ENCODE results near the gene ITGA7.

Gene ITGA7

GRCh38 chr12:55707841-55708694 is at the start of gene ITGA7:
Gene ITGA7, minus strand, starts transcription at chr12:55707904. Its CDS starts 222 bp downstream, at chr12:55707682.
- DNase-seq = peak; percentile 42

GRCh38 chr12:55755246-55755645 is 47.5 kb upstream of the ITGA7 start:
- no peak for DNase-seq

GRCh38 chr12:55748230-55748993 is 40.7 kb upstream of the ITGA7 start:
- no peak for DNase-seq

- DNase-seq = no peak
Measured at GRCh38 chr12:55746913-55747231, 39.2 kb upstream of the ITGA7 start.

GRCh38 chr12:55746174-55746912 is 38.6 kb upstream of the ITGA7 start:
- DNase-seq = no peak

GRCh38 chr12:55745361-55746173 is 37.9 kb upstream of the ITGA7 start:
- DNase-seq = no peak

GRCh38 chr12:55744340-55745030 is 36.8 kb upstream of the ITGA7 start:
- no peak for DNase-seq

- DNase-seq = peak; percentile 43
Measured at GRCh38 chr12:55743406-55744339, 36.0 kb upstream of the ITGA7 start.

GRCh38 chr12:55742719-55743405 is 35.2 kb upstream of the ITGA7 start, which contains the start of gene GDF11:
Gene GDF11, plus strand, starts transcription at chr12:55743122. Its CDS starts 195 bp downstream, at chr12:55743317.
- DNase-seq = peak; percentile 66

GRCh38 chr12:55741931-55742680 is 34.4 kb upstream of the ITGA7 start:
- DNase-seq = no peak

- no peak for DNase-seq
Measured at GRCh38 chr12:55739025-55739378, 31.3 kb upstream of the ITGA7 start.

- peak; percentile 78 for DNase-seq
Measured at GRCh38 chr12:55738123-55739024, 30.7 kb upstream of the ITGA7 start.

- DNase-seq = no peak
Measured at GRCh38 chr12:55737581-55738122, 29.9 kb upstream of the ITGA7 start.

- peak; percentile 54 for DNase-seq
Measured at GRCh38 chr12:55736780-55737580, 29.3 kb upstream of the ITGA7 start.

GRCh38 chr12:55736076-55736475 is 28.4 kb upstream of the ITGA7 start:
- DNase-seq = no peak

GRCh38 chr12:55734595-55734994 is 26.9 kb upstream of the ITGA7 start:
- DNase-seq = no peak

- DNase-seq = no peak
Measured at GRCh38 chr12:55733858-55734257, 26.2 kb upstream of the ITGA7 start.

Measured in CD4-positive, alpha-beta T cell treated with Interferon gamma for 1 hour (primary cell).